COLO829 (cell line): ENCODE results near the gene TGFBRAP1.

Experiments
- DNase-seq: peaks from one replicate; pipeline ENCODE4 v3.0.0; 2012; ENCODE audit warnings: low spot score

The TGFBRAP1 gene

GRCh38 chr2:105237045-105237765 is 92.3 kb downstream of the TGFBRAP1 start:
- DNase-seq, result no peak

GRCh38 chr2:105236060-105236424 is 93.5 kb downstream of the TGFBRAP1 start:
- no peak for DNase-seq

- DNase-seq, result peak; percentile 46
Observed at GRCh38 chr2:105235388-105236059, 94.0 kb downstream of the TGFBRAP1 start.

GRCh38 chr2:105231232-105231619 is 98.3 kb downstream of the TGFBRAP1 start:
- DNase-seq, result no peak

- no peak for DNase-seq
Observed at GRCh38 chr2:105224444-105224843, 105.1 kb downstream of the TGFBRAP1 start.

GRCh38 chr2:105220604-105221003 is 108.9 kb downstream of the TGFBRAP1 start:
- DNase-seq, result no peak

- no peak for DNase-seq
Observed at GRCh38 chr2:105215586-105216192, 113.8 kb downstream of the TGFBRAP1 start.
